ENCODE data around the gene TIMM44. TPM values are rescaled to one million over a fixed set of nuclear protein-coding genes. Genes with fewer than 3 reads are reported as not detected.
A peak's percentile ranks its signal among the peaks of the same experiment; 100 is the strongest.

The TIMM44 gene
- total RNA-seq, 1 donor from 2014 or later, result 92.5 TPM

- peak; percentile 56 for ATAC-seq (ENCODE audit: low read depth)
These were observed 17.3 kb downstream of the TIMM44 start, which contains the start of gene CTXN1 for GRCh38 chr19:7926021-7926726. TSS of gene CTXN1 (minus strand) at chr19:7926135. CDS start at chr19:7925538, 597 bp downstream.

DNA sequence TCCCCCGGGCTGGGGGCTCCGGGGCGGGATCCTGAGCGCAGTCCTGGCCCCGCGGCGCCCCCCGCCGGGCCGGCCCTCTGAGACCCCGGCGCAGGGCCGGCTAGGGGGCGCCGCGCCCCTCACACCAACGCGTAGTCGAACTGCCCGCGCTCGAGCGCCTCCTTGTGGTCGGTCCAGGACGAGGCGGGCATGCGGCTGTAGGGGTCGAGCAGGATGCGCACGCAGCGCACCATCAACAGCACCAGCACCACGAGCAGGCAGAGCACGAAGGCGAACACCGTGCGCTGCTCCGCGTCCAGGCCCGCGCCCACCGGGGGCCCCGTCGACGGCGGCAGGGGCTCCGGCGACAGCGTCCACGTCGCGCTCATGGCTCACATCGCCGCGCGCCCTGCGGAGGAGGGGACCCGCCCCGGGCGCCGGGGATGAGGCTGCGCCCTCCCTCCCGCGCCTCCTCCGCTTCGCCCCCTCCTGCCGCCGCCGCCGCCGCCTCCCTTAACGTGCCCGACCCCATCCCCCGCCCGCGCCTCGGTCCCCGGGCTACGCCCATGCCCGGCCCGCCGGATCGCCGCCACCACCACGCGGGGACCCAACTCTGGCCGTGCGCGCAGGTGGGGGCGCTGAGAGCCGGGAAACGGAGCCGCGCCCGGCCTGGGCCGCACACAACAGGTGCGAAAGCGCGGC lies 18.2 kb downstream of the TIMM44 start:
- peaks cover 1% of the 10 kb centered on the region for H3K27me3 Mint-ChIP-seq
- H3K4me1 Mint-ChIP-seq, result peaks cover 30% of the 10 kb centered on the region
- peaks cover 18% of the 10 kb centered on the region for H3K36me3 Mint-ChIP-seq (ENCODE audit: low read depth)
- peak; percentile 8 for ATAC-seq (ENCODE audit: low read depth)
- TF ChIP-seq, protein P1, sequence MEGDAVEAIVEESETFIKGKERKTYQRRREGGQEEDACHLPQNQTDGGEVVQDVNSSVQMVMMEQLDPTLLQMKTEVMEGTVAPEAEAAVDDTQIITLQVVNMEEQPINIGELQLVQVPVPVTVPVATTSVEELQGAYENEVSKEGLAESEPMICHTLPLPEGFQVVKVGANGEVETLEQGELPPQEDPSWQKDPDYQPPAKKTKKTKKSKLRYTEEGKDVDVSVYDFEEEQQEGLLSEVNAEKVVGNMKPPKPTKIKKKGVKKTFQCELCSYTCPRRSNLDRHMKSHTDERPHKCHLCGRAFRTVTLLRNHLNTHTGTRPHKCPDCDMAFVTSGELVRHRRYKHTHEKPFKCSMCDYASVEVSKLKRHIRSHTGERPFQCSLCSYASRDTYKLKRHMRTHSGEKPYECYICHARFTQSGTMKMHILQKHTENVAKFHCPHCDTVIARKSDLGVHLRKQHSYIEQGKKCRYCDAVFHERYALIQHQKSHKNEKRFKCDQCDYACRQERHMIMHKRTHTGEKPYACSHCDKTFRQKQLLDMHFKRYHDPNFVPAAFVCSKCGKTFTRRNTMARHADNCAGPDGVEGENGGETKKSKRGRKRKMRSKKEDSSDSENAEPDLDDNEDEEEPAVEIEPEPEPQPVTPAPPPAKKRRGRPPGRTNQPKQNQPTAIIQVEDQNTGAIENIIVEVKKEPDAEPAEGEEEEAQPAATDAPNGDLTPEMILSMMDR (IDR thresholded peaks at IDR 0.05), result peak; percentile 29
- no peak overlapping the region for H3K27ac Mint-ChIP-seq
- DNase-seq, result peak; percentile 75
- POLR2A ChIA-PET, result interaction anchor here (1.3 kb wide), 1 partner anchor 18 kb away, joined by 4 read pairs; the partner anchor contains the start of gene TIMM44
- intact Hi-C loops (cut with micrococcal nuclease), result loop anchor here (1.0 to 10.0 kb wide), 5 partner anchors 72 to 391 kb away; partner anchors contain the start of gene PNPLA6
- peak overlapping the region; percentile 84 for H3K4me3 Mint-ChIP-seq
- CTCF ChIA-PET, result no interaction called here
- no peaks in the 10 kb centered on the region for H3K9me3 Mint-ChIP-seq

More at GRCh38 chr19:7926021-7926726, 17.3 kb downstream of the TIMM44 start, which contains the start of gene CTXN1:
- H3K27ac Mint-ChIP-seq, result no peak within 1 kb of the TSS
- H3K9me3 Mint-ChIP-seq, result no peaks in the 10 kb centered on the region
- intact Hi-C loops (cut with micrococcal nuclease), result loop anchor here (5.0 to 10.0 kb wide), 3 partner anchors 76 to 391 kb away; partner anchors contain the start of gene PNPLA6
- peaks cover 1% of the 10 kb centered on the region for H3K27me3 Mint-ChIP-seq
- ChIA-PET POLR2A (interaction anchor here (0.7 to 1.3 kb wide), 3 partner anchors 17 to 60 kb away, joined by 3 to 4 read pairs (median 3); partner anchors contain the start of gene TIMM44), CTCF (interaction anchor here (0.8 kb wide), 1 partner anchor 18 kb away, joined by 3 read pairs; the partner anchor contains the start of gene TIMM44)
- peak within 1 kb of the TSS; percentile 84 for H3K4me3 Mint-ChIP-seq
- H3K36me3 Mint-ChIP-seq (ENCODE audit: low read depth), result peaks cover 25% of the 10 kb centered on the region
- DNase-seq, result peak; percentile 83
- TF ChIP-seq, protein P1 (IDR thresholded peaks at IDR 0.05), result no peak
- H3K4me1 Mint-ChIP-seq, result peaks cover 26% of the 10 kb centered on the region

DNA sequence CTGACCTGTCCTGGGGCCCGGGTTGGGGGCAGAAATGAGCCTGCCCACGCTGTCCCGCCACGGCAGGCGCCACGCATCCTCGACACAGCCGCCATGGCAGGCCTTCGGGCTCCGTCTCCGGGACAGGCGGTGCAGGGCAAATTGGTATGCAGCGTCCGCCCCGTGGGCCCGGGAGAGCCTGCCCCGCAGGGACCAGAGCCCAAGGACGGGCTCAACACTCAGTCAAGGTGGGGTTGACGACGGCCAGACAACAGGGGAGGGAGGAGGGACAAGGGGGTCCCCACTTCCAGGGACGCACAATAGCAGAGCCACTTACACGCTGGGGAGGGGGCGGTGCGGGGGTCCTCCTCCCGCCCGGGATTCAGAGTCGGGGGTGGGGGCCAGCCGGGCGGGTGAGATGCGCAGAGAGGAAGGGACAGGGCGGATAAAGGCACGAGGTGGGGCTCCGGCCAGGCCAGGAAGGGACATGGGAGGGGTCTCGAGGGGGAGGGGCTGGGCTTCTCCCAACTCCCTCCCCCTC lies 18.8 kb downstream of the TIMM44 start:
- peaks cover 1% of the 10 kb centered on the region for H3K27me3 Mint-ChIP-seq
- intact Hi-C loops (cut with micrococcal nuclease), result loop anchor here (1.0 to 10.0 kb wide), 5 partner anchors 71 to 390 kb away; partner anchors contain the start of gene PNPLA6
- H3K9me3 Mint-ChIP-seq, result no peaks in the 10 kb centered on the region
- peaks cover 35% of the 10 kb centered on the region for H3K4me1 Mint-ChIP-seq
- H3K27ac Mint-ChIP-seq, result no peak overlapping the region
- no peak overlapping the region for H3K4me3 Mint-ChIP-seq
- POLR2A ChIA-PET, result interaction anchor here (1.2 kb wide), 1 partner anchor 18 kb away, joined by 3 read pairs; the partner anchor contains the start of gene TIMM44
- TF ChIP-seq, protein P1 (IDR thresholded peaks at IDR 0.05), result no peak
- H3K36me3 Mint-ChIP-seq (ENCODE audit: low read depth), result peaks cover 18% of the 10 kb centered on the region
- ATAC-seq (ENCODE audit: low read depth), result no peak
- DNase-seq, result no peak
- CTCF ChIA-PET, result interaction anchor here (1.0 to 1.1 kb wide), 2 partner anchors 13 to 244 kb away, joined by 3 to 4 read pairs; partner anchors contain the start of gene TRAPPC5

GRCh38 chr19:7924241-7924640 lies 19.2 kb downstream of the TIMM44 start:
- DNase-seq (no peak), ATAC-seq (ENCODE audit: low read depth) (no peak)
- H3K27ac Mint-ChIP-seq, result no peak overlapping the region
- peaks cover 39% of the 10 kb centered on the region for H3K4me1 Mint-ChIP-seq
- H3K4me3 Mint-ChIP-seq, result peak overlapping the region; percentile 46
- TF ChIP-seq, protein P1 (IDR thresholded peaks at IDR 0.05), result no peak
- H3K36me3 Mint-ChIP-seq (ENCODE audit: low read depth), result peaks cover 17% of the 10 kb centered on the region
- no peaks in the 10 kb centered on the region for H3K9me3 Mint-ChIP-seq
- POLR2A ChIA-PET, result interaction anchor here (1.2 kb wide), 1 partner anchor 19 kb away, joined by 3 read pairs; the partner anchor contains the start of gene TIMM44
- intact Hi-C loops (cut with micrococcal nuclease), result loop anchor here (10.0 kb wide), 2 partner anchors 269 to 389 kb away; partner anchors contain the start of gene PNPLA6
- CTCF ChIA-PET, result interaction anchor here (1.0 to 1.1 kb wide), 2 partner anchors 14 to 243 kb away, joined by 3 to 4 read pairs; partner anchors contain the start of gene TRAPPC5
- peaks cover 1% of the 10 kb centered on the region for H3K27me3 Mint-ChIP-seq
